K562 (cell line): ENCODE data around the gene SHLD2. TPM values are rescaled to one million over a fixed set of nuclear protein-coding genes. Genes with fewer than 3 reads are reported as not detected.

Source experiments
- E2F3 ChIP-seq: fragments of 250-450 bp; sonication (Bioruptor Pico); IDR thresholded peaks from 2 replicates; pipeline ENCODE4 v1.4.0; 2020; ENCODE audit warnings: mild to moderate bottlenecking
- ELF1 ChIP-seq: fragments of 200-800 bp; sonication (Bioruptor generic); IDR thresholded peaks from 2 replicates; pipeline ENCODE4 v1.6.1; 2016; ENCODE audit warnings: missing genetic modification characterization, missing compliant biosample characterization
- ESRRA ChIP-seq: fragments of 450-650 bp; IDR thresholded peaks from 2 replicates; pipeline ENCODE4 v1.6.1; 2014; ENCODE audit warnings: low read depth, mild to moderate bottlenecking, moderate library complexity, borderline replicate concordance
- ILK ChIP-seq: fragments of 450-650 bp; IDR thresholded peaks from 2 replicates; pipeline ENCODE4 v1.6.1; 2016; ENCODE audit warnings: missing genetic modification characterization, low read depth, mild to moderate bottlenecking, missing compliant biosample characterization, moderate library complexity, borderline replicate concordance
- KDM1A ChIP-seq, 2 experiments: fragments of 450-650 bp; IDR thresholded peaks; 2 replicates each; pipeline ENCODE4 v1.6.1; 2016; ENCODE audit warnings: mild to moderate bottlenecking in 2 of 2
- KLF10 ChIP-seq: fragments of 250-450 bp; sonication (Bioruptor Pico); IDR thresholded peaks from 2 replicates; pipeline ENCODE4 v1.6.1; 2021; ENCODE audit warnings: matching md5 sums
- L3MBTL2 ChIP-seq: fragments of 450-650 bp; IDR thresholded peaks from 2 replicates; pipeline ENCODE4 v1.6.1; 2016; ENCODE audit warnings: mild to moderate bottlenecking, moderate library complexity
- MYC ChIP-seq, 2 experiments: fragments of 250-450 bp in 1 of 2; sonication (Bioruptor Pico) in 1 of 2; IDR thresholded peaks; 2 replicates each; pipeline versions ENCODE4 v1.5.1 to v1.6.1; 2012 to 2021; ENCODE audit warnings: low read depth in 2 of 2, borderline replicate concordance in 1 of 2, improper control_type of control experiment in 1 of 2, low read length in 1 of 2, mild to moderate bottlenecking in 1 of 2, moderate library complexity in 1 of 2
- PBX2 ChIP-seq, 2 experiments: IDR thresholded peaks in 1 of 2; conservative IDR thresholded peaks in 1 of 2; 2 replicates each; pipeline ENCODE4 v1.6.1; 2016; ENCODE audit warnings: low read depth in 2 of 2, mild to moderate bottlenecking in 1 of 2, missing compliant biosample characterization in 1 of 2, missing genetic modification characterization in 1 of 2, moderate library complexity in 1 of 2
- PHF8 ChIP-seq: fragments of 200-600 bp; sonication (generic); IDR thresholded peaks from 2 replicates; pipeline ENCODE4 v1.6.1; 2012; ENCODE audit warnings: mixed run types, mild to moderate bottlenecking, inconsistent platforms, low read length, moderate library complexity, borderline replicate concordance
- PYGO2 ChIP-seq: fragments of 450-650 bp; IDR thresholded peaks from 2 replicates; pipeline ENCODE4 v1.6.1; 2016; ENCODE audit warnings: mild to moderate bottlenecking, missing genetic modification characterization, moderate library complexity, missing compliant biosample characterization
- RBM39 ChIP-seq: fragments of 200-400 bp; formaldehyde crosslinking; optimal IDR thresholded peaks from 2 replicates; pipeline ENCODE3; 2018; ENCODE audit warnings: low read depth, low read length
- TAF7 ChIP-seq: fragments of 450-650 bp; IDR thresholded peaks from 2 replicates; pipeline ENCODE4 v1.6.1; 2016; ENCODE audit warnings: missing genetic modification characterization, missing compliant biosample characterization
- polyA plus RNA-seq, 8 experiments: library from polyadenylated mRNA; depleted of rRNA in 4 of 8; stranded (reverse) in 5 of 8; unstranded in 3 of 8; fragments of >200 nt; fragmentation: Nextera tagmentation in 2 of 8; fragmentation: Illumina TruSeq in 1 of 8; extraction: Ambion mirVana in 2 of 8; extraction: Trizol in 1 of 8; gene quantifications; 2 replicates each; pipeline versions ENCODE4 v1.2.1 to v1.2.3, GENCODE V29; 2011 to 2014; ENCODE audit warnings: inconsistent platforms in 1 of 8, missing spikeins in 1 of 8
- total RNA-seq, 7 experiments: library from RNA; depleted of rRNA in 6 of 7; stranded (reverse); fragments of >200 nt in 6 of 7; fragmentation: Illumina TruSeq in 2 of 7; extraction: Trizol in 2 of 7; gene quantifications; 2 replicates each; pipeline versions ENCODE4 v1.2.1 to v1.2.3, GENCODE V29; 2011 to 2021; ENCODE audit warnings: low replicate concordance in 1 of 7
- TF ChIP-seq, protein P1 (sequence below), 2 experiments: IDR thresholded peaks; 2 replicates each; pipeline ENCODE4 v1.6.1; 2011; ENCODE audit warnings: borderline replicate concordance in 1 of 2, control low read depth in 1 of 2, low read depth in 1 of 2, low read length in 1 of 2, mild to moderate bottlenecking in 1 of 2, mixed read lengths in 1 of 2, moderate library complexity in 1 of 2; ENCODE audit not compliant: insufficient read depth in 1 of 2, insufficient read length in 1 of 2, poor library complexity in 1 of 2, severe bottlenecking in 1 of 2; ENCODE audit errors: extremely low read depth in 1 of 2
- TF ChIP-seq, protein P2 (sequence below): fragments of 450-650 bp; conservative IDR thresholded peaks from 2 replicates; pipeline ENCODE4 v1.6.1; 2016; ENCODE audit warnings: missing genetic modification characterization, low read depth, mild to moderate bottlenecking, missing compliant biosample characterization, moderate library complexity
- TF ChIP-seq, protein P3 (sequence below): sonication (generic); formaldehyde crosslinking; IDR thresholded peaks from 2 replicates; pipeline ENCODE4 v1.8.0; 2022; ENCODE audit warnings: mild to moderate bottlenecking, missing genetic modification reagents

SHLD2 gene
- total and polyA plus RNA-seq, 9 of the 15 experiments (the other 6 are each of a cell fraction or from before 2014, with no cell fraction given): 21.6 to 51.2 (median 39.4) TPM

DNA sequence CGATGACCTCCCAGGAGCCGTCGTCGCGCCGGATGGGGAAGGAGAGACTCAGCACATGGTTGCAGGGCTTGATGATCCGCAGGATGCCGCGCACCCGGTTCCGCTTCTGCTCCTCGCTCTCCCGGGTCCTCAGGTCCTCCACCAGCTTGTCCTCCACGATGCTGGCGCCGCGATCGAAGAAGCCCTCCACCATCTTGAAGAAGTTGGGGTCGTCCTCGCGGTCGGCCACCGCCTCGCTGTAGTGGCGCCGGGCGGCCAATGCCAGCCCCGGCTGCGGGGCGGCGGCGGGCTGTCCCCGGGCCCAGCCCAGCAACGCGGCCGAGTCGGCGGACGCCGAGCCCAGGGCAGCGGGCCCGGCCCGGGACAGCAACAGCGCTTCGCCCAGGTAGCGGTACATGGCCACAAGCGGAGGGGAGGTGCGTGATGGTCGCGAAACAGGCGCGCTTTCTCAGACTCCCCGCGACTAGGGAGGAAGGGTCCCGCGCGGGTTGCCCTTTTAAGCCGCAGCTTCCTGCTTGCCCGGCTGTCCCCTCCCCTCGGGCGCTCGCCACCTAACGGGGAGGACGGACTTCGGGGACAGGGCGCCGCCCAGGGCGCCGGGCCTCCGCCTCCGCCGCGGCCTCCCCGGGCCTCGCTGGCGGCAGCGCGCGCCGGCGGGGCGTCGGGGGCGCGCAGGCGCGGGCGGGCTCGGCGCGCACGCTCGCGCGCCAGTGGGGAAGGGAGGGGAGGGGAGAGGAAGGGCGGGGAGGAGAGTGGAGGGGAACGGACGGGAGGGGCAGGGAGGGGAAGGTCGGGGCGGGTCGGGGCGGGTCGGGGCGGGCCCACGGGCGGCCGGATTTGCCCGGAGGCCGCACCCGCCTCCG, at the start of gene SHLD2, which contains the start of gene GLUD1 (continued):
- TF ChIP-seq ELF1: peak; percentile 71
- TF ChIP-seq, protein P1, sequence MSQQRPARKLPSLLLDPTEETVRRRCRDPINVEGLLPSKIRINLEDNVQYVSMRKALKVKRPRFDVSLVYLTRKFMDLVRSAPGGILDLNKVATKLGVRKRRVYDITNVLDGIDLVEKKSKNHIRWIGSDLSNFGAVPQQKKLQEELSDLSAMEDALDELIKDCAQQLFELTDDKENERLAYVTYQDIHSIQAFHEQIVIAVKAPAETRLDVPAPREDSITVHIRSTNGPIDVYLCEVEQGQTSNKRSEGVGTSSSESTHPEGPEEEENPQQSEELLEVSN (IDR thresholded peaks at IDR 0.05; ENCODE audit: borderline replicate concordance in 1 of 2, extremely low read depth in 1 of 2, insufficient read depth in 1 of 2, insufficient read length in 1 of 2, low read depth in 1 of 2, low read length in 1 of 2, poor library complexity in 1 of 2, severe bottlenecking in 1 of 2): peak; percentile 3 to 31
- TF ChIP-seq ESRRA: no peak
- TF ChIP-seq TAF7: no peak
- peak; percentile 92 for TF ChIP-seq L3MBTL2
- TF ChIP-seq PBX2 (CRISPR knock-in tag; IDR thresholded peaks at IDR 0.05; ENCODE audit: low read depth): no peak
- TF ChIP-seq PBX2 (tag; conservative IDR thresholded peaks at IDR 0.05; ENCODE audit: low read depth): no peak
- TF ChIP-seq, protein P2, sequence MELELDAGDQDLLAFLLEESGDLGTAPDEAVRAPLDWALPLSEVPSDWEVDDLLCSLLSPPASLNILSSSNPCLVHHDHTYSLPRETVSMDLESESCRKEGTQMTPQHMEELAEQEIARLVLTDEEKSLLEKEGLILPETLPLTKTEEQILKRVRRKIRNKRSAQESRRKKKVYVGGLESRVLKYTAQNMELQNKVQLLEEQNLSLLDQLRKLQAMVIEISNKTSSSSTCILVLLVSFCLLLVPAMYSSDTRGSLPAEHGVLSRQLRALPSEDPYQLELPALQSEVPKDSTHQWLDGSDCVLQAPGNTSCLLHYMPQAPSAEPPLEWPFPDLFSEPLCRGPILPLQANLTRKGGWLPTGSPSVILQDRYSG (tag): no peak
- no peak for TF ChIP-seq E2F3 (CRISPR knock-in tag)
- TF ChIP-seq PYGO2: no peak
- TF ChIP-seq KLF10 (CRISPR knock-in tag): no peak
- peak; percentile 63; the same call in 1 of the 2 replicates for TF ChIP-seq PHF8
- no peak for TF ChIP-seq KDM1A (IDR thresholded peaks at IDR 0.05)
- TF ChIP-seq MYC (IDR thresholded peaks at IDR 0.05; ENCODE audit: low read depth, low read length): no peak; the same call in 1 of the 2 replicates
- no peak for TF ChIP-seq MYC (CRISPR knock-in tag; IDR thresholded peaks at IDR 0.05; ENCODE audit: borderline replicate concordance, low read depth)
- TF ChIP-seq, protein P3, sequence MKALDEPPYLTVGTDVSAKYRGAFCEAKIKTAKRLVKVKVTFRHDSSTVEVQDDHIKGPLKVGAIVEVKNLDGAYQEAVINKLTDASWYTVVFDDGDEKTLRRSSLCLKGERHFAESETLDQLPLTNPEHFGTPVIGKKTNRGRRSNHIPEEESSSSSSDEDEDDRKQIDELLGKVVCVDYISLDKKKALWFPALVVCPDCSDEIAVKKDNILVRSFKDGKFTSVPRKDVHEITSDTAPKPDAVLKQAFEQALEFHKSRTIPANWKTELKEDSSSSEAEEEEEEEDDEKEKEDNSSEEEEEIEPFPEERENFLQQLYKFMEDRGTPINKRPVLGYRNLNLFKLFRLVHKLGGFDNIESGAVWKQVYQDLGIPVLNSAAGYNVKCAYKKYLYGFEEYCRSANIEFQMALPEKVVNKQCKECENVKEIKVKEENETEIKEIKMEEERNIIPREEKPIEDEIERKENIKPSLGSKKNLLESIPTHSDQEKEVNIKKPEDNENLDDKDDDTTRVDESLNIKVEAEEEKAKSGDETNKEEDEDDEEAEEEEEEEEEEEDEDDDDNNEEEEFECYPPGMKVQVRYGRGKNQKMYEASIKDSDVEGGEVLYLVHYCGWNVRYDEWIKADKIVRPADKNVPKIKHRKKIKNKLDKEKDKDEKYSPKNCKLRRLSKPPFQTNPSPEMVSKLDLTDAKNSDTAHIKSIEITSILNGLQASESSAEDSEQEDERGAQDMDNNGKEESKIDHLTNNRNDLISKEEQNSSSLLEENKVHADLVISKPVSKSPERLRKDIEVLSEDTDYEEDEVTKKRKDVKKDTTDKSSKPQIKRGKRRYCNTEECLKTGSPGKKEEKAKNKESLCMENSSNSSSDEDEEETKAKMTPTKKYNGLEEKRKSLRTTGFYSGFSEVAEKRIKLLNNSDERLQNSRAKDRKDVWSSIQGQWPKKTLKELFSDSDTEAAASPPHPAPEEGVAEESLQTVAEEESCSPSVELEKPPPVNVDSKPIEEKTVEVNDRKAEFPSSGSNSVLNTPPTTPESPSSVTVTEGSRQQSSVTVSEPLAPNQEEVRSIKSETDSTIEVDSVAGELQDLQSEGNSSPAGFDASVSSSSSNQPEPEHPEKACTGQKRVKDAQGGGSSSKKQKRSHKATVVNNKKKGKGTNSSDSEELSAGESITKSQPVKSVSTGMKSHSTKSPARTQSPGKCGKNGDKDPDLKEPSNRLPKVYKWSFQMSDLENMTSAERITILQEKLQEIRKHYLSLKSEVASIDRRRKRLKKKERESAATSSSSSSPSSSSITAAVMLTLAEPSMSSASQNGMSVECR: no peak
- no peak for TF ChIP-seq RBM39
- no peak for TF ChIP-seq ILK (tag)
